Ishikawa (cell line): ENCODE measurements around the gene ZNF579.

Source experiments
- CEBPB ChIP-seq: IDR thresholded peaks from 2 replicates; pipeline ENCODE4 v1.6.1; 2012
- CREB1 ChIP-seq: IDR thresholded peaks from 2 replicates; pipeline ENCODE4 v1.6.1; 2012; ENCODE audit warnings: low read depth
- MAX ChIP-seq: IDR thresholded peaks from 2 replicates; pipeline ENCODE4 v1.6.1; 2012
- REST ChIP-seq: IDR thresholded peaks from 2 replicates; pipeline ENCODE4 v1.6.1; 2012; ENCODE audit warnings: low read depth, mild to moderate bottlenecking
- TAF1 ChIP-seq: IDR thresholded peaks from 2 replicates; pipeline ENCODE4 v1.6.1; 2012; ENCODE audit warnings: low read depth, mild to moderate bottlenecking

- TF ChIP-seq TAF1: no peak
- TF ChIP-seq REST: no peak
- no peak for TF ChIP-seq CREB1
- no peak for TF ChIP-seq CEBPB
- TF ChIP-seq MAX: no peak
These were observed 10.0 kb upstream of the ZNF579 start for GRCh38 chr19:55590617-55591016.
